ENCODE results near the gene MEFV.

The MEFV gene

DNA sequence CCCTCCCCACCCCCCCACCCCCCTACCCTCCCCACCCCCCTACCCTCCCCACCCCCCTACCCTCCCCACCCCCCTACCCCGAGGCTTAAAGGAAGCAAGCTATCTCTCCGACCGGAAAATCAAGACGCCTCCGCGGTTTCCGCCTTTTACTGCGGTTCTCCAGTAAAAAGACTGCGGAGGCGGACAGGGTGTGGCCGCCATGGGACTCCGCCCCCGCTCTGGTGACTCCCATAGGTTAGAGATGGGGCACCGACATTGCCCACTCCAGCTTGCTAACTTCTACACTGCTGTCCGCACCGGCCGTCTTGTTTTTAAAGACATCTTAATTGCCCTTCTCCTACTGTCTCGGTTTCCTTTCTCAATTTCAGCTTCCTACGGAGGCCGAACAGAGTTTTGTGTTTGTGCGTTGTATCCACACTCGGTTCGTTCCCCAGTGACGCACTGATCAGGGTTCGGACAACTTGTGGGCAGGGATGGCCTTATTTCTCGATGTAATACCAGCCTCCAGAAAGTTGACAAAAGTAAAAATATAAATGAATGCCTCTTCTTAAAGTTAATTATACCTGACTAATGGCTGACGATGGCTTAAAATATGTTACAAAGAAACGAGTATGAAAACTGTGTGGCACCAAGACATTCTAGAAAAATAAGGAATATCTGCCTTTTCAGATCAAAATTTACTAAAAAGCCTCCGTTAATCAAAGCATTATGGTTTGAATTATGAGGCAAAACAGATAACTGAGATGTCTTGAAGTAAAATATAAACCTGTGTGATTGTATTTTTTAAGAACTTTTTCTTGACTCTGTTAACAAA, 20.4 kb downstream of the MEFV start:
- TF ChIP-seq, protein P1, sequence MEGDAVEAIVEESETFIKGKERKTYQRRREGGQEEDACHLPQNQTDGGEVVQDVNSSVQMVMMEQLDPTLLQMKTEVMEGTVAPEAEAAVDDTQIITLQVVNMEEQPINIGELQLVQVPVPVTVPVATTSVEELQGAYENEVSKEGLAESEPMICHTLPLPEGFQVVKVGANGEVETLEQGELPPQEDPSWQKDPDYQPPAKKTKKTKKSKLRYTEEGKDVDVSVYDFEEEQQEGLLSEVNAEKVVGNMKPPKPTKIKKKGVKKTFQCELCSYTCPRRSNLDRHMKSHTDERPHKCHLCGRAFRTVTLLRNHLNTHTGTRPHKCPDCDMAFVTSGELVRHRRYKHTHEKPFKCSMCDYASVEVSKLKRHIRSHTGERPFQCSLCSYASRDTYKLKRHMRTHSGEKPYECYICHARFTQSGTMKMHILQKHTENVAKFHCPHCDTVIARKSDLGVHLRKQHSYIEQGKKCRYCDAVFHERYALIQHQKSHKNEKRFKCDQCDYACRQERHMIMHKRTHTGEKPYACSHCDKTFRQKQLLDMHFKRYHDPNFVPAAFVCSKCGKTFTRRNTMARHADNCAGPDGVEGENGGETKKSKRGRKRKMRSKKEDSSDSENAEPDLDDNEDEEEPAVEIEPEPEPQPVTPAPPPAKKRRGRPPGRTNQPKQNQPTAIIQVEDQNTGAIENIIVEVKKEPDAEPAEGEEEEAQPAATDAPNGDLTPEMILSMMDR (conservative IDR thresholded peaks at IDR 0.05; ENCODE audit: low read depth, low read length), result no peak
- no peak overlapping the region for H3K4me3 ChIP-seq (ENCODE audit: low read length)
- no peak for DNase-seq (ENCODE audit: low read depth)

DNA sequence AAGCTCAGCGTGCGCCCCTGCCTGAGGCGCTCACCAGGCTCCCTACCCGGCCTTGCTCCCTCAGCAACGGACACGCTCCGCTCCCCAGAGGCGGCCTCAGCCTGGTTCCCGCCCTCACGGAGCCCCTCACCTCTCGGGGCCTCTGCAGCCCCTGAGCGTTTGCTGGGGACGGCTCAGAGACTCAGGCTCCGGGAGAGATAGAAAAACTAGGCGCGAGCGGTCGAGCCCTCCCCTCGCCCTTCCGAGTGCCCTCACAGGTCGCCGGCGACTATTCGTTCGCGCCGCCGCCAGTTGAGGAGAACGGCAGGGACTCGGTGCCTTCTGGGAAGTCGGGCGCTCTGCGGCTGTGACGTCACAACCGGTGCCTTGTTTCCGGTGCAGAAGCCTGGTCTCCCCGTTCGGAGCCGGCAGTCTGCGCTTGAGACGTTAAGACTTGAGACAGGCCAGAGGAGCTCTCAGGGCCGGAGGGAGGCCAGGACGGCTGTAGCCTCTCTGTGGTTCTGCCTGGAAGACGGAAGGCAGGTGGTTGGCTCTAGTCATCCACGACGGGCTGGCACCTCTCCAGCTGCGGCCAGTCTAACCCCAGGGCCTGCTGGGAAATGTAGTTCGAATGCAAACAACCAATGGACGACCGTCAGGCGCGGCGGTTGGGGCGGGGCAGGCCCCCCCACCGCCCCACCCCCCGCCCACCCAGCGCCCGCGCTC, 21.4 kb downstream of the MEFV start, which contains the start of gene ZNF200:
ZNF200 (minus strand) TSS at position 302 of the 705 bp plus-strand sequence. CDS start 1,403 bp downstream, outside the sequence.
- peak within 1 kb of the TSS; percentile 94 for H3K4me3 ChIP-seq (ENCODE audit: low read length)
- TF ChIP-seq, protein P1 (conservative IDR thresholded peaks at IDR 0.05; ENCODE audit: low read depth, low read length), result no peak
- peak; percentile 81 for DNase-seq (ENCODE audit: low read depth)

DNA sequence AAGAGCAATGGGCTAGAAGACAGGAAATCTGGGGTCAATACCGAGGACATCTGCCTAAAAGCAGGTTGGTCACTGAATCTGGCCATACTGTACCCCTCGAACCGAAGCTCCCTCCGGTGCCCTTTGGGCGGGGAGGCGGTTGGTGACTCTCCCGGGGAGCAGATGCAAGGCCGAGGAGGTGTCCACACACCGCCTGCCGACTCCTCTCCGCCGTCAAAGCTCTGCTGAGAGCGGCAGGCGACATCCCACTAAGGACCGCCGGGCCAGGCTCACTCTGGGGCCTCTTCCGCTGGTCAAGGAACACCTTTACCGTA, 21.9 kb downstream of the MEFV start:
- peak overlapping the region; percentile 94 for H3K4me3 ChIP-seq (ENCODE audit: low read length)
- DNase-seq (ENCODE audit: low read depth), result no peak
- TF ChIP-seq, protein P1 (conservative IDR thresholded peaks at IDR 0.05; ENCODE audit: low read depth, low read length), result no peak

DNA sequence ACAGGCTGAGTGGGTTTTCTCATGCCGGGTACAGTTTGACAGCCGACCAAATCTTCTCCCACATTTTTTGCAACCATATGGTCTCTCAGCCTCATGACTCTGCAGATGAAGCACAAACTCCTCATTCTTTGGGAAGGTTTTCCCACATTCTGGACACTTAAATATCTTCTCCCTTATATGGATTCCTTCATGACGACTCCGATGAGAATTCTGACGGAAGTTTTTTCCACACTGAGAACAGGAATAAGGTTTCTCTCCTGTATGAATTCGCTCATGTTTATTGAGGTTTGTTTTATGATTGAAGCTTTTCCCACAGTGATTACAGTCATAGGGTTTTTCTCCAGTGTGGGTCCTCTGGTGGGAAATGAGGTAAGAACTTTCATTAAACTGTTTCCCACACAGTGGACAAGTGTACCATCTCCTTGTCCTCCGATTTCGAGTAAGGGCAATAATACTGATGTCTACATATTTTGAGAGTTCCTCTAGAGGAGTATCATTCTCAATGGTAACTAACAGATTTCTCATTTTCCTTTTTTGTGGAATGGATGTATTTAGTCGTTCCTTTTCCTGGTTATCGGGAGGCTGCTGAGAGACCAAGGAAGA, 32.4 kb downstream of the MEFV start:
- no peak for DNase-seq (ENCODE audit: low read depth)
- TF ChIP-seq, protein P1 (conservative IDR thresholded peaks at IDR 0.05; ENCODE audit: low read depth, low read length), result no peak
- H3K4me3 ChIP-seq (ENCODE audit: low read length), result no peak overlapping the region

DNA sequence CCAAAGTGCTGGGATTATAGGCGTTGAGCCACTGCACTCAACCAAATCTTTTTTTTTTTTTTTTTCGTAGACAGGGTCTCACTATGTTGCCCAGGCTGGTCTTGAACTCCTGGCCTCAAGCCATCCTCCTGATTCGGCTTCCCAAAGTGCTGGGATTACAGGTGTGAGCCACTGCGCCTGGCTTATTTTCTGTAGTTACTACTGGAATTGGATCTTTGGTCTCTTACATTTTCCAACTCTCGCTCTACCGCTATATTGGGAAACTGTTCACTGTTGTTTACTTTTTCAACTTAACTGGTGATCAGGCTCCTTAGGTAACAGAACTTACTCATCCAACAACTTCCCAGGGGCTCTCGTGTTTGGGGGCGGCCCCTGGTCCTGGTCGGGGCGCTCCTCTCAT, 35.6 kb downstream of the MEFV start:
- no peak overlapping the region for H3K4me3 ChIP-seq (ENCODE audit: low read length)
- DNase-seq (ENCODE audit: low read depth), result no peak
- TF ChIP-seq, protein P1 (conservative IDR thresholded peaks at IDR 0.05; ENCODE audit: low read depth, low read length), result no peak

DNA sequence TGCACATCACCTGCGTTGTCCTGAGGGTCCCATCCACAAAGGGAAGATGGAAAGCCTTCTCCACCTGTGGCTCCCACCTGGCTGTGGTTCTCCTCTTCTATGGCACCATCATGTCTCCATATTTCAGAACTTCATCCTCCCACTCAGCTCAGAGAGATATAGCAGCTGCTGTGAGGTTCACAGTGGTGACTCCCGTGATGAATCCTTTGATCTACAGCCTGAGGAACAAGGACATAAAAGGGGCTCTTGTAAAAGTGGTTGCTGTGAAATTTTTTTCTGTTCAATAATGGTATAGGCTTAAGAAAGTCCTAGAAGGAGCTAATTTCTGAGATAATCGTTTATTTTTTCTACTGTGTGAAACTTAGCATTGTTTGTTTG, 40.2 kb downstream of the MEFV start:
- no peak overlapping the region for H3K4me3 ChIP-seq (ENCODE audit: low read length)
- no peak for DNase-seq (ENCODE audit: low read depth)
- TF ChIP-seq, protein P1 (conservative IDR thresholded peaks at IDR 0.05; ENCODE audit: low read depth, low read length), result no peak

Data from retinal pigment epithelial cell (primary cell).